ENCODE results near the gene GAR1.
"Not testable (repeated sequence)": the region's sequence is repeated elsewhere in the genome, so short reads cannot be mapped to it uniquely, and the experiment has no call there.

GAR1 gene

GRCh38 chr4:109847896-109848442 is 32.4 kb downstream of the GAR1 start, which contains the start of gene LRIT3:
Gene LRIT3, plus strand, starts transcription at chr4:109848107. Its CDS starts 95 bp downstream, at chr4:109848202.
- no peak for DNase-seq (ENCODE audit: low read depth)
- no peak for TF ChIP-seq MYC (IDR thresholded peaks at IDR 0.05; ENCODE audit: low read depth, low read length)
- no peak for TF ChIP-seq MAX (IDR thresholded peaks at IDR 0.05; ENCODE audit: low read depth, low read length)
- TF ChIP-seq CTCF (IDR thresholded peaks at IDR 0.05; ENCODE audit: low read depth, low read length) = no peak
- TF ChIP-seq POLR2A (IDR thresholded peaks at IDR 0.05; ENCODE audit: extremely low read depth, insufficient read length) = no peak

GRCh38 chr4:109848501-109848900 is 32.9 kb downstream of the GAR1 start:
- DNase-seq (ENCODE audit: low read depth) = no peak
- H3K4me3 ChIP-seq (ENCODE audit: low read depth, low read length) = no peak overlapping the region
- no peak for TF ChIP-seq MAX (IDR thresholded peaks at IDR 0.05; ENCODE audit: low read depth, low read length)
- no peak for TF ChIP-seq MYC (IDR thresholded peaks at IDR 0.05; ENCODE audit: low read depth, low read length)
- TF ChIP-seq CTCF (IDR thresholded peaks at IDR 0.05; ENCODE audit: low read depth, low read length) = no peak
- no peak for TF ChIP-seq POLR2A (IDR thresholded peaks at IDR 0.05; ENCODE audit: extremely low read depth, insufficient read length)

More at GRCh38 chr4:109847896-109848442, 32.4 kb downstream of the GAR1 start, which contains the start of gene LRIT3:
- H3K4me3 ChIP-seq (ENCODE audit: low read depth, low read length) = no peak within 1 kb of the TSS

- no peak for DNase-seq (ENCODE audit: low read depth)
- H3K4me3 ChIP-seq (ENCODE audit: low read depth, low read length) = no peak overlapping the region
- no peak for TF ChIP-seq MYC (IDR thresholded peaks at IDR 0.05; ENCODE audit: low read depth, low read length)
- no peak for TF ChIP-seq POLR2A (IDR thresholded peaks at IDR 0.05; ENCODE audit: extremely low read depth, insufficient read length)
- TF ChIP-seq CTCF (IDR thresholded peaks at IDR 0.05; ENCODE audit: low read depth, low read length) = no peak
- TF ChIP-seq MAX (IDR thresholded peaks at IDR 0.05; ENCODE audit: low read depth, low read length) = no peak
Observed at GRCh38 chr4:109850601-109851000, 35.0 kb downstream of the GAR1 start.

GRCh38 chr4:109859426-109860300 is 44.1 kb downstream of the GAR1 start:
- DNase-seq (ENCODE audit: low read depth); H3K4me3 ChIP-seq (ENCODE audit: low read depth, low read length): not testable (repeated sequence)

GRCh38 chr4:109861271-109861670 is 45.7 kb downstream of the GAR1 start:
- TF ChIP-seq CTCF (IDR thresholded peaks at IDR 0.05; ENCODE audit: low read depth, low read length) (no peak), MYC (IDR thresholded peaks at IDR 0.05; ENCODE audit: low read depth, low read length) (no peak), POLR2A (IDR thresholded peaks at IDR 0.05; ENCODE audit: extremely low read depth, insufficient read length) (no peak), MAX (IDR thresholded peaks at IDR 0.05; ENCODE audit: low read depth, low read length) (no peak)
- no peak for DNase-seq (ENCODE audit: low read depth)
- H3K4me3 ChIP-seq (ENCODE audit: low read depth, low read length) = no peak overlapping the region

- no peak for DNase-seq (ENCODE audit: low read depth)
- H3K4me3 ChIP-seq (ENCODE audit: low read depth, low read length) = no peak overlapping the region
Observed at GRCh38 chr4:109861916-109862511, 46.5 kb downstream of the GAR1 start.

More at GRCh38 chr4:109861916-109862511, 46.5 kb downstream of the GAR1 start:
- TF ChIP-seq CTCF (IDR thresholded peaks at IDR 0.05; ENCODE audit: low read depth, low read length) (no peak), MYC (IDR thresholded peaks at IDR 0.05; ENCODE audit: low read depth, low read length) (no peak), MAX (IDR thresholded peaks at IDR 0.05; ENCODE audit: low read depth, low read length) (no peak)

All from NB4 (cell line).